Neural cell (in vitro differentiated cells): ENCODE data around the gene ITGB3. TPM values are rescaled to one million over a fixed set of nuclear protein-coding genes. Genes with fewer than 3 reads are reported as not detected.

Experiments used
- H2AFZ ChIP-seq: fragments of 200-600, 300-800 bp; sonication (generic), shearing (Covaris generic); 2 replicates; pipeline ENCODE4 v1.6.0; 2014; ENCODE audit warnings: low read depth, mild to moderate bottlenecking, antibody characterized with exemption, low read length, moderate library complexity
- H3F3A ChIP-seq: fragments of 200-600 bp; shearing (Covaris generic); 2 replicates; pipeline ENCODE4 v1.6.1; 2016; ENCODE audit warnings: mild to moderate bottlenecking, moderate library complexity, mixed read lengths, antibody characterized with exemption, low read length; ENCODE audit not compliant: insufficient read depth, poor library complexity, severe bottlenecking
- H3K27ac ChIP-seq: fragments of 200-600, 300-800 bp; sonication (generic), shearing (Covaris generic); 2 replicates; pipeline ENCODE4 v1.5.1; 2014; ENCODE audit warnings: mild to moderate bottlenecking, low read length, moderate library complexity
- H3K27me3 ChIP-seq: fragments of 300-800, 200-600 bp; sonication (generic), shearing (Covaris generic); 2 replicates; pipeline ENCODE4 v1.6.0; 2014; ENCODE audit warnings: mild to moderate bottlenecking, low read depth, low read length, moderate library complexity; ENCODE audit not compliant: insufficient read depth
- H3K36me3 ChIP-seq: fragments of 300-800, 200-600 bp; sonication (generic), shearing (Covaris generic); 2 replicates; pipeline ENCODE4 v1.5.1; 2014; ENCODE audit warnings: mild to moderate bottlenecking, antibody characterized with exemption, low read length, moderate library complexity; ENCODE audit not compliant: insufficient read depth
- H3K4me2 ChIP-seq: fragments of 300-800, 200-600 bp; sonication (generic), shearing (Covaris generic); 2 replicates; pipeline ENCODE4 v1.6.0; 2014; ENCODE audit warnings: mild to moderate bottlenecking, low read length
- H3K4me3 ChIP-seq: fragments of 300-800, 200-600 bp; sonication (generic), shearing (Covaris generic); 2 replicates; pipeline ENCODE4 v1.5.1; 2014; ENCODE audit warnings: mild to moderate bottlenecking, low read length, moderate library complexity
- H3K79me2 ChIP-seq: fragments of 200-600 bp; shearing (Covaris generic); replicated peaks from 2 replicates; pipeline ENCODE4 v1.6.0; 2014; ENCODE audit warnings: mild to moderate bottlenecking, low read length, moderate library complexity; ENCODE audit not compliant: insufficient read depth
- H3K9ac ChIP-seq: fragments of 300-800, 200-600 bp; sonication (generic), shearing (Covaris generic); 2 replicates; pipeline ENCODE4 v1.6.1; 2016; ENCODE audit warnings: mild to moderate bottlenecking, low read length, mixed read lengths
- H3K9me2 ChIP-seq: fragments of 200-600 bp; shearing (Covaris generic); 2 replicates; pipeline ENCODE4 v1.6.1; 2016; ENCODE audit warnings: mild to moderate bottlenecking, low read length, mixed read lengths; ENCODE audit not compliant: insufficient read depth
- H3K9me3 ChIP-seq: fragments of 200-600, 300-800 bp; sonication (generic), shearing (Covaris generic); 2 replicates; pipeline ENCODE4 v1.6.1; 2016; ENCODE audit warnings: mild to moderate bottlenecking, mixed run types, low read length, moderate library complexity, mixed read lengths
- H4K20me1 ChIP-seq: fragments of 200-600 bp; shearing (Covaris generic); 2 replicates; pipeline ENCODE4 v1.6.1; 2016; ENCODE audit warnings: mild to moderate bottlenecking, mixed run types; ENCODE audit not compliant: insufficient read depth
- EP300 ChIP-seq: fragments of 450-650 bp; conservative IDR thresholded peaks from 2 replicates; pipeline ENCODE4 v1.6.1; 2014; ENCODE audit warnings: antibody characterized with exemption, mild to moderate bottlenecking, moderate library complexity; ENCODE audit not compliant: poor library complexity, severe bottlenecking
- EZH2 ChIP-seq: fragments of 200-600, 300-800 bp; shearing (Covaris generic), sonication (generic); IDR thresholded peaks from 2 replicates; pipeline ENCODE4 v1.6.1; 2014; ENCODE audit warnings: antibody characterized with exemption, low read length, borderline replicate concordance, mild to moderate bottlenecking; ENCODE audit not compliant: insufficient read depth, poor library complexity, severe bottlenecking
- MXI1 ChIP-seq: fragments of 450-650 bp; conservative IDR thresholded peaks from 2 replicates; pipeline ENCODE4 v1.6.1; 2014; ENCODE audit warnings: antibody characterized with exemption, mild to moderate bottlenecking; ENCODE audit not compliant: poor library complexity, severe bottlenecking
- POLR2AphosphoS5 ChIP-seq: IDR thresholded peaks from 2 replicates; pipeline ENCODE4 v1.6.1; 2012
- RAD21 ChIP-seq: fragments of 450-650 bp; conservative IDR thresholded peaks from 2 replicates; pipeline ENCODE4 v1.6.1; 2014; ENCODE audit warnings: antibody characterized with exemption, mild to moderate bottlenecking, moderate library complexity
- REST ChIP-seq: IDR thresholded peaks from 2 replicates; pipeline ENCODE4 v1.6.1; 2012; ENCODE audit warnings: borderline replicate concordance
- SMC3 ChIP-seq: fragments of 450-650 bp; conservative IDR thresholded peaks from 2 replicates; pipeline ENCODE4 v1.6.1; 2014; ENCODE audit warnings: antibody characterized with exemption, mild to moderate bottlenecking, moderate library complexity; ENCODE audit not compliant: poor library complexity
- TAF1 ChIP-seq: IDR thresholded peaks from 2 replicates; pipeline ENCODE4 v1.6.1; 2012; ENCODE audit warnings: low read depth
- polyA plus RNA-seq: library from polyadenylated mRNA; depleted of rRNA; stranded (reverse); fragments of >200 nt; gene quantifications from 2 replicates; pipeline ENCODE4 v1.2.3, GENCODE V29; 2014
- TF ChIP-seq, protein P1 (sequence below): fragments of 450-650 bp; IDR thresholded peaks from 2 replicates; pipeline ENCODE4 v1.5.1; 2014; ENCODE audit warnings: antibody characterized with exemption, mild to moderate bottlenecking, moderate library complexity; ENCODE audit not compliant: poor library complexity, severe bottlenecking

ITGB3 gene
- polyA plus RNA-seq, 1 donor from 2014 or later: not detected

DNA sequence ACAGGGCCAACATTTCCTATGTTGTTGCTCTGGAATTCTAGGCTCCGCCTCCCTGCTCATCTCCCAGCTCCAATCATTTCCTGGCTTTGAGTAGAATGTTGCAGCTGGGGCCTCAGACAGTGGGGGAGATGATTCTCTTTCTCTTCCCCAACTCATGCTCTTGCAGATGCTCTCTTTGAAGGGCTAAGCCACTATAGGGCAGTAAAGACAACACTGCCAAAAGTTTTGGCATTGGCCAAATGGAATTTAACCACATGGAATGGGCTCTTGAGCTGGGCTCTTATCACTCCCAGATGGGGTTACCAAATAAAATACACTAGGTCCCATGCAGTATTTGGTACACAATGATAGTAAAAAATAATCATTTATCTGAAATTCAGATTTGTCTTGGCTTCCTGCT lies 50.6 kb downstream of the ITGB3 start:
- Histone ChIP-seq H3K36me3 (no peaks in the 10 kb centered on the region), H3K4me3 (no peak overlapping the region), H3K9me2 (no peaks in the 10 kb centered on the region), H3K9ac (no peak overlapping the region), H3K79me2 (no peaks in the 10 kb centered on the region), H3K4me2 (no peak overlapping the region), H3K9me3 (peaks cover 2% of the 10 kb centered on the region), H3K27ac (no peak overlapping the region), H3F3A (no peaks in the 10 kb centered on the region), H2AFZ (no peak overlapping the region), H3K27me3 (no peaks in the 10 kb centered on the region), H4K20me1 (no peaks in the 10 kb centered on the region)
- TF ChIP-seq TAF1: no peak
- TF ChIP-seq POLR2AphosphoS5: no peak
- TF ChIP-seq EZH2: no peak
- no peak for TF ChIP-seq EP300
- TF ChIP-seq REST: no peak
- no peak for TF ChIP-seq MXI1
- TF ChIP-seq, protein P1, sequence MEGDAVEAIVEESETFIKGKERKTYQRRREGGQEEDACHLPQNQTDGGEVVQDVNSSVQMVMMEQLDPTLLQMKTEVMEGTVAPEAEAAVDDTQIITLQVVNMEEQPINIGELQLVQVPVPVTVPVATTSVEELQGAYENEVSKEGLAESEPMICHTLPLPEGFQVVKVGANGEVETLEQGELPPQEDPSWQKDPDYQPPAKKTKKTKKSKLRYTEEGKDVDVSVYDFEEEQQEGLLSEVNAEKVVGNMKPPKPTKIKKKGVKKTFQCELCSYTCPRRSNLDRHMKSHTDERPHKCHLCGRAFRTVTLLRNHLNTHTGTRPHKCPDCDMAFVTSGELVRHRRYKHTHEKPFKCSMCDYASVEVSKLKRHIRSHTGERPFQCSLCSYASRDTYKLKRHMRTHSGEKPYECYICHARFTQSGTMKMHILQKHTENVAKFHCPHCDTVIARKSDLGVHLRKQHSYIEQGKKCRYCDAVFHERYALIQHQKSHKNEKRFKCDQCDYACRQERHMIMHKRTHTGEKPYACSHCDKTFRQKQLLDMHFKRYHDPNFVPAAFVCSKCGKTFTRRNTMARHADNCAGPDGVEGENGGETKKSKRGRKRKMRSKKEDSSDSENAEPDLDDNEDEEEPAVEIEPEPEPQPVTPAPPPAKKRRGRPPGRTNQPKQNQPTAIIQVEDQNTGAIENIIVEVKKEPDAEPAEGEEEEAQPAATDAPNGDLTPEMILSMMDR: no peak
- no peak for TF ChIP-seq RAD21
- TF ChIP-seq SMC3: no peak

DNA sequence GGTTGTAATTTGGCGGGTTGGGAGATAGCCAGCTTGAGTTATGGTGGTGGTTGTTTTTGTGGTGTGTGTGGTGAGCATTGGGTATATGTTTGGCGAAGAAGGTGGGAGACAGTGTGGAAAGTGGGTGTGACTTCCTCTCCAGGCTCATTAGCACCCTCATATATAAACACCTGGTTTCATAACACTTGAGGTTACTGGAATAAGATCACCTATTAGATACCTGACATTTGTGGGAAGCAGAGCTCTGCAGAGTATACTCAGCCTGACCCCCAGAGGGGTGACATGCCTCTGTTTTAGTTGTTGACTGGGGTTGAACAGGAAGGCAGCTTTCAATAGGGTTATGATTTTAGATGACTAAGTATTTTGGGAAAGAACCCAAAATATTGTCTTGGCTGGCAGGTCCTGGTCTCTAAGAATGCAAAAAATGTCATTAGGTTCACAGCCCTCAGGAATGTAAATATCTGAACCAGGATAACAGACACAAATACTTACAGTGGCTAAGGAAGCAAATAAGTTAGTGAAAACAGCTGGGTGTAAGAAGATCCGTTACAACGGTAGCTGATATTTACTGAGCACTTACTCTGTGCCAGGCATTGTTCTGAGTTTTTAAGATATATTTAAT lies 51.8 kb downstream of the ITGB3 start:
- no peak overlapping the region for H3K27ac ChIP-seq

More for the DNA sequence above, 51.8 kb downstream of the ITGB3 start:
- H4K20me1 ChIP-seq: no peaks in the 10 kb centered on the region
- peaks cover 2% of the 10 kb centered on the region for H3K9me3 ChIP-seq
- no peak for TF ChIP-seq REST
- no peak for TF ChIP-seq SMC3
- TF ChIP-seq TAF1: no peak
- no peak for TF ChIP-seq MXI1
- TF ChIP-seq EZH2: no peak
- no peak for TF ChIP-seq RAD21
- TF ChIP-seq, protein P1: no peak
- no peak for TF ChIP-seq POLR2AphosphoS5
- no peak for TF ChIP-seq EP300
- H3K27me3 ChIP-seq: no peaks in the 10 kb centered on the region
- H3K9me2 ChIP-seq: no peaks in the 10 kb centered on the region
- no peak overlapping the region for H3K4me2 ChIP-seq
- no peaks in the 10 kb centered on the region for H3K36me3 ChIP-seq
- H3K9ac ChIP-seq: no peak overlapping the region
- H3F3A ChIP-seq: no peaks in the 10 kb centered on the region
- no peak overlapping the region for H3K4me3 ChIP-seq
- no peak overlapping the region for H2AFZ ChIP-seq
- H3K79me2 ChIP-seq: no peaks in the 10 kb centered on the region
